Measurements from ENCODE around the gene CSTF1.
"Not testable (repeated sequence)": the region's sequence is repeated elsewhere in the genome, so short reads cannot be mapped to it uniquely, and the experiment has no call there.

CSTF1 gene

GRCh38 chr20:56383334-56383733 is 9.1 kb upstream of the CSTF1 start:
- Histone ChIP-seq H3K27me3 (ENCODE audit: control insufficient read depth in 5 of 5, insufficient read depth in 4 of 5, low read length in 5 of 5) (no peaks in the 10 kb centered on the region), H3K4me3 (ENCODE audit: low read depth in 1 of 5, low read length in 5 of 5) (no peak overlapping the region), H3K4me1 (ENCODE audit: control insufficient read depth in 5 of 5, insufficient read depth in 5 of 5, low read length in 5 of 5) (no peaks in the 10 kb centered on the region), H3K27ac (ENCODE audit: low read depth, low read length) (no peak overlapping the region), H3K9ac (ENCODE audit: low read length in 5 of 5) (peak overlapping the region in 1 of 5 donors; percentile 20), H3K9me3 (ENCODE audit: control insufficient read depth in 5 of 5, low read length in 5 of 5) (no peaks in the 10 kb centered on the region), H3K36me3 (ENCODE audit: control insufficient read depth in 5 of 5, insufficient read depth in 5 of 5, low read length in 5 of 5) (peaks cover 0 to 9% (median 0%) of the 10 kb centered on the region in 5 donors)

GRCh38 chr20:56385130-56385529 is 7.3 kb upstream of the CSTF1 start:
- Histone ChIP-seq H3K4me1 (ENCODE audit: control insufficient read depth in 5 of 5, insufficient read depth in 5 of 5, low read length in 5 of 5) (no peaks in the 10 kb centered on the region), H3K4me3 (ENCODE audit: low read depth in 1 of 5, low read length in 5 of 5) (no peak overlapping the region), H3K36me3 (ENCODE audit: control insufficient read depth in 5 of 5, insufficient read depth in 5 of 5, low read length in 5 of 5) (peaks cover 0 to 9% (median 0%) of the 10 kb centered on the region in 5 donors), H3K9ac (ENCODE audit: low read length in 5 of 5) (no peak overlapping the region), H3K9me3 (ENCODE audit: control insufficient read depth in 5 of 5, low read length in 5 of 5) (no peaks in the 10 kb centered on the region), H3K27me3 (ENCODE audit: control insufficient read depth in 5 of 5, insufficient read depth in 4 of 5, low read length in 5 of 5) (no peaks in the 10 kb centered on the region), H3K27ac (ENCODE audit: low read depth, low read length) (no peak overlapping the region)

- H3K4me1 ChIP-seq (ENCODE audit: control insufficient read depth in 5 of 5, insufficient read depth in 5 of 5, low read length in 5 of 5) = peaks cover 0 to 4% (median 3%) of the 10 kb centered on the region in 5 donors
- peaks cover 0 to 9% (median 0%) of the 10 kb centered on the region in 5 donors for H3K36me3 ChIP-seq (ENCODE audit: control insufficient read depth in 5 of 5, insufficient read depth in 5 of 5, low read length in 5 of 5)
- H3K27ac ChIP-seq (ENCODE audit: low read depth, low read length) = no peak overlapping the region
- H3K27me3 ChIP-seq (ENCODE audit: control insufficient read depth in 5 of 5, insufficient read depth in 4 of 5, low read length in 5 of 5) = no peaks in the 10 kb centered on the region
- H3K4me3 ChIP-seq (ENCODE audit: low read depth in 1 of 5, low read length in 5 of 5) = no peak overlapping the region
- no peaks in the 10 kb centered on the region for H3K9me3 ChIP-seq (ENCODE audit: control insufficient read depth in 5 of 5, low read length in 5 of 5)
- no peak overlapping the region for H3K9ac ChIP-seq (ENCODE audit: low read length in 5 of 5)
Observed at GRCh38 chr20:56386219-56386618, 6.2 kb upstream of the CSTF1 start.

GRCh38 chr20:56388882-56389281 is 3.6 kb upstream of the CSTF1 start:
- H3K27me3 ChIP-seq (ENCODE audit: control insufficient read depth in 5 of 5, insufficient read depth in 4 of 5, low read length in 5 of 5) = no peaks in the 10 kb centered on the region
- no peak overlapping the region for H3K4me3 ChIP-seq (ENCODE audit: low read depth in 1 of 5, low read length in 5 of 5)
- H3K4me1 ChIP-seq (ENCODE audit: control insufficient read depth in 5 of 5, insufficient read depth in 5 of 5, low read length in 5 of 5) = peaks cover 7 to 25% (median 21%) of the 10 kb centered on the region in 5 donors

GRCh38 chr20:56389807-56390206 is 2.6 kb upstream of the CSTF1 start:
- Histone ChIP-seq H3K4me1 (ENCODE audit: control insufficient read depth in 5 of 5, insufficient read depth in 5 of 5, low read length in 5 of 5) (peaks cover 7 to 28% (median 23%) of the 10 kb centered on the region in 5 donors), H3K9me3 (ENCODE audit: control insufficient read depth in 5 of 5, low read length in 5 of 5) (no peaks in the 10 kb centered on the region), H3K36me3 (ENCODE audit: control insufficient read depth in 5 of 5, insufficient read depth in 5 of 5, low read length in 5 of 5) (peaks cover 0 to 5% (median 0%) of the 10 kb centered on the region in 5 donors), H3K4me3 (ENCODE audit: low read depth in 1 of 5, low read length in 5 of 5) (no peak overlapping the region), H3K9ac (ENCODE audit: low read length in 5 of 5) (no peak overlapping the region), H3K27me3 (ENCODE audit: control insufficient read depth in 5 of 5, insufficient read depth in 4 of 5, low read length in 5 of 5) (no peaks in the 10 kb centered on the region), H3K27ac (ENCODE audit: low read depth, low read length) (no peak overlapping the region)

More at GRCh38 chr20:56388882-56389281, 3.6 kb upstream of the CSTF1 start:
- Histone ChIP-seq H3K9me3 (ENCODE audit: control insufficient read depth in 5 of 5, low read length in 5 of 5) (no peaks in the 10 kb centered on the region), H3K27ac (ENCODE audit: low read depth, low read length) (no peak overlapping the region), H3K9ac (ENCODE audit: low read length in 5 of 5) (no peak overlapping the region), H3K36me3 (ENCODE audit: control insufficient read depth in 5 of 5, insufficient read depth in 5 of 5, low read length in 5 of 5) (peaks cover 0 to 5% (median 0%) of the 10 kb centered on the region in 5 donors)

GRCh38 chr20:56390396-56390795 is 2.0 kb upstream of the CSTF1 start:
- not testable (repeated sequence) for H3K9ac ChIP-seq (ENCODE audit: low read length in 5 of 5); H3K27me3 ChIP-seq (ENCODE audit: control insufficient read depth in 5 of 5, insufficient read depth in 4 of 5, low read length in 5 of 5); H3K4me3 ChIP-seq (ENCODE audit: low read depth in 1 of 5, low read length in 5 of 5); H3K27ac ChIP-seq (ENCODE audit: low read depth, low read length); H3K9me3 ChIP-seq (ENCODE audit: control insufficient read depth in 5 of 5, low read length in 5 of 5)
- H3K4me1 ChIP-seq (ENCODE audit: control insufficient read depth in 5 of 5, insufficient read depth in 5 of 5, low read length in 5 of 5) = peaks cover 7 to 28% (median 23%) of the 10 kb centered on the region in 5 donors
- peaks cover 2 to 10% (median 4%) of the 10 kb centered on the region in 5 donors for H3K36me3 ChIP-seq (ENCODE audit: control insufficient read depth in 5 of 5, insufficient read depth in 5 of 5, low read length in 5 of 5)

GRCh38 chr20:56391037-56391436 is 1.4 kb upstream of the CSTF1 start:
- H3K27me3 ChIP-seq (ENCODE audit: control insufficient read depth in 5 of 5, insufficient read depth in 4 of 5, low read length in 5 of 5) = no peaks in the 10 kb centered on the region
- no peak overlapping the region for H3K27ac ChIP-seq (ENCODE audit: low read depth, low read length)
- peak overlapping the region in 2 of 5 donors; percentile 66 to 92 for H3K9ac ChIP-seq (ENCODE audit: low read length in 5 of 5)

GRCh38 chr20:56391596-56392131 is 781 bp upstream of the CSTF1 start:
- Histone ChIP-seq H3K4me1 (ENCODE audit: control insufficient read depth in 5 of 5, insufficient read depth in 5 of 5, low read length in 5 of 5) (peaks cover 7 to 28% (median 23%) of the 10 kb centered on the region in 5 donors), H3K9me3 (ENCODE audit: control insufficient read depth in 5 of 5, low read length in 5 of 5) (no peaks in the 10 kb centered on the region), H3K27me3 (ENCODE audit: control insufficient read depth in 5 of 5, insufficient read depth in 4 of 5, low read length in 5 of 5) (no peaks in the 10 kb centered on the region), H3K36me3 (ENCODE audit: control insufficient read depth in 5 of 5, insufficient read depth in 5 of 5, low read length in 5 of 5) (peaks cover 13 to 18% (median 15%) of the 10 kb centered on the region in 5 donors), H3K27ac (ENCODE audit: low read depth, low read length) (peak overlapping the region; percentile 88), H3K9ac (ENCODE audit: low read length in 5 of 5) (peak overlapping the region in 4 of 5 donors; percentile 68 to 92 (median 86)), H3K4me3 (ENCODE audit: low read depth in 1 of 5, low read length in 5 of 5) (peak overlapping the region; percentile 62 to 99 (median 94))

More at GRCh38 chr20:56391037-56391436, 1.4 kb upstream of the CSTF1 start:
- H3K4me1 ChIP-seq (ENCODE audit: control insufficient read depth in 5 of 5, insufficient read depth in 5 of 5, low read length in 5 of 5) = peaks cover 7 to 28% (median 23%) of the 10 kb centered on the region in 5 donors
- H3K4me3 ChIP-seq (ENCODE audit: low read depth in 1 of 5, low read length in 5 of 5) = peak overlapping the region in 4 of 5 donors; percentile 62 to 99 (median 96)
- H3K9me3 ChIP-seq (ENCODE audit: control insufficient read depth in 5 of 5, low read length in 5 of 5) = no peaks in the 10 kb centered on the region
- peaks cover 8 to 13% (median 9%) of the 10 kb centered on the region in 5 donors for H3K36me3 ChIP-seq (ENCODE audit: control insufficient read depth in 5 of 5, insufficient read depth in 5 of 5, low read length in 5 of 5)

GRCh38 chr20:56392881-56393482 is 537 bp downstream of the CSTF1 start:
- Histone ChIP-seq H3K27ac (ENCODE audit: low read depth, low read length) (peak overlapping the region; percentile 88), H3K9me3 (ENCODE audit: control insufficient read depth in 5 of 5, low read length in 5 of 5) (no peaks in the 10 kb centered on the region), H3K9ac (ENCODE audit: low read length in 5 of 5) (peak overlapping the region; percentile 65 to 93 (median 91)), H3K4me1 (ENCODE audit: control insufficient read depth in 5 of 5, insufficient read depth in 5 of 5, low read length in 5 of 5) (peaks cover 7 to 28% (median 23%) of the 10 kb centered on the region in 5 donors), H3K27me3 (ENCODE audit: control insufficient read depth in 5 of 5, insufficient read depth in 4 of 5, low read length in 5 of 5) (no peaks in the 10 kb centered on the region), H3K36me3 (ENCODE audit: control insufficient read depth in 5 of 5, insufficient read depth in 5 of 5, low read length in 5 of 5) (peaks cover 25 to 31% (median 27%) of the 10 kb centered on the region in 5 donors), H3K4me3 (ENCODE audit: low read depth in 1 of 5, low read length in 5 of 5) (peak overlapping the region; percentile 81 to 100 (median 98))

- H3K9me3 ChIP-seq (ENCODE audit: control insufficient read depth in 5 of 5, low read length in 5 of 5) = no peaks in the 10 kb centered on the region
- no peaks in the 10 kb centered on the region for H3K27me3 ChIP-seq (ENCODE audit: control insufficient read depth in 5 of 5, insufficient read depth in 4 of 5, low read length in 5 of 5)
- peak overlapping the region; percentile 81 to 100 (median 98) for H3K4me3 ChIP-seq (ENCODE audit: low read depth in 1 of 5, low read length in 5 of 5)
- peaks cover 7 to 28% (median 23%) of the 10 kb centered on the region in 5 donors for H3K4me1 ChIP-seq (ENCODE audit: control insufficient read depth in 5 of 5, insufficient read depth in 5 of 5, low read length in 5 of 5)
- H3K36me3 ChIP-seq (ENCODE audit: control insufficient read depth in 5 of 5, insufficient read depth in 5 of 5, low read length in 5 of 5) = peaks cover 27 to 38% (median 34%) of the 10 kb centered on the region in 5 donors
- H3K9ac ChIP-seq (ENCODE audit: low read length in 5 of 5) = peak overlapping the region in 3 of 5 donors; percentile 91 to 93 (median 92)
- no peak overlapping the region for H3K27ac ChIP-seq (ENCODE audit: low read depth, low read length)
Observed at GRCh38 chr20:56393653-56394052, 1.2 kb downstream of the CSTF1 start.

Measured in subcutaneous abdominal adipose tissue (tissue), 5 donors.